GM23338 (cell line): Measurements from ENCODE around the gene CYP27A1.
"Not testable (repeated sequence)": the region's sequence is repeated elsewhere in the genome, so short reads cannot be mapped to it uniquely, and the experiment has no call there.

Experiments
- CTCF ChIP-seq, 2 experiments: fragments of 200-600 bp in 1 of 2; sonication (generic) in 1 of 2; conservative IDR thresholded peaks; 2 replicates each; pipeline versions ENCODE4 v1.5.1 to v1.6.1; 2016 to 2017; ENCODE audit warnings: antibody characterized with exemption in 2 of 2, low read depth in 2 of 2, mild to moderate bottlenecking in 2 of 2, moderate library complexity in 1 of 2
- EZH2 ChIP-seq: fragments of 200-600 bp; sonication (generic); IDR thresholded peaks from one replicate; pipeline ENCODE4 v1.8.0; 2017; ENCODE audit warnings: antibody characterized with exemption, mild to moderate bottlenecking, low read depth; ENCODE audit not compliant: unreplicated experiment
- EZH2phosphoT487 ChIP-seq: fragments of 200-600 bp; sonication (generic); IDR thresholded peaks from one replicate; pipeline ENCODE4 v1.8.1; 2018; ENCODE audit warnings: antibody characterized with exemption; ENCODE audit not compliant: unreplicated experiment
- POLR2AphosphoS5 ChIP-seq: IDR thresholded peaks from 2 replicates; pipeline ENCODE4 v1.6.1; 2016; ENCODE audit warnings: antibody characterized with exemption, low read depth
- REST ChIP-seq: IDR thresholded peaks from one replicate; pipeline ENCODE4 v1.6.1; 2018; ENCODE audit warnings: antibody characterized with exemption; ENCODE audit not compliant: unreplicated experiment
- ZNF114 ChIP-seq: fragments of 250-450 bp; sonication (Bioruptor Pico); IDR thresholded peaks from 2 replicates; pipeline ENCODE4 v1.5.0; 2020; ENCODE audit warnings: mild to moderate bottlenecking, moderate library complexity

- TF ChIP-seq CTCF (conservative IDR thresholded peaks at IDR 0.05; ENCODE audit: low read depth in 2 of 2); REST; ZNF114 (CRISPR knock-in tag); EZH2; EZH2phosphoT487; POLR2AphosphoS5: not testable (repeated sequence)
These were observed 9.2 kb upstream of the CYP27A1 start for GRCh38 chr2:218772759-218773158.
